GM04503 (cell line): ENCODE data around the gene BTNL3.
"Not testable (repeated sequence)": the region's sequence is repeated elsewhere in the genome, so short reads cannot be mapped to it uniquely, and the experiment has no call there.

Experiments
- DNase-seq: peaks from one replicate; pipeline ENCODE4 v3.0.0-alpha.2; 2012; ENCODE audit warnings: low read depth

The BTNL3 gene

GRCh38 chr5:181024245-181025064 lies 35.8 kb downstream of the BTNL3 start:
- no peak for DNase-seq

GRCh38 chr5:181027452-181028031 lies 38.9 kb downstream of the BTNL3 start:
- no peak for DNase-seq

GRCh38 chr5:181028032-181028819 lies 39.6 kb downstream of the BTNL3 start:
- DNase-seq, result no peak

- no peak for DNase-seq
These were observed 43.1 kb downstream of the BTNL3 start for GRCh38 chr5:181031716-181032115.

GRCh38 chr5:181035991-181036815 lies 47.6 kb downstream of the BTNL3 start:
- DNase-seq, result no peak

- no peak for DNase-seq
These were observed 48.2 kb downstream of the BTNL3 start for GRCh38 chr5:181036816-181037364.

- DNase-seq, result no peak
These were observed 48.8 kb downstream of the BTNL3 start for GRCh38 chr5:181037365-181037861.

- no peak for DNase-seq
These were observed 50.8 kb downstream of the BTNL3 start for GRCh38 chr5:181039471-181039870.

- DNase-seq, result no peak
These were observed 51.4 kb downstream of the BTNL3 start, which contains the start of gene BTNL9 for GRCh38 chr5:181039931-181040630. BTNL9 (plus strand) TSS chr5:181040266; CDS start chr5:181045490, 5,224 bp downstream.

GRCh38 chr5:181040631-181040945 lies 51.9 kb downstream of the BTNL3 start:
- DNase-seq, result no peak

- DNase-seq, result no peak
These were observed 52.4 kb downstream of the BTNL3 start for GRCh38 chr5:181041043-181041442.

- no peak for DNase-seq
These were observed 53.5 kb downstream of the BTNL3 start for GRCh38 chr5:181042036-181042713.

GRCh38 chr5:181042722-181043121 lies 54.1 kb downstream of the BTNL3 start:
- DNase-seq, result no peak

- no peak for DNase-seq
These were observed 54.8 kb downstream of the BTNL3 start for GRCh38 chr5:181043285-181044092.

- no peak for DNase-seq
These were observed 55.5 kb downstream of the BTNL3 start for GRCh38 chr5:181044093-181044599.

GRCh38 chr5:181044662-181045305 lies 56.1 kb downstream of the BTNL3 start:
- no peak for DNase-seq

GRCh38 chr5:181045316-181045715 lies 56.7 kb downstream of the BTNL3 start:
- DNase-seq, result no peak

GRCh38 chr5:181045857-181046256 lies 57.2 kb downstream of the BTNL3 start:
- not testable (repeated sequence) for DNase-seq

GRCh38 chr5:181047288-181047687 lies 58.6 kb downstream of the BTNL3 start:
- no peak for DNase-seq
